Lower leg skin (tissue), 4 donors: ENCODE data around the gene TMEM115. TPM values are rescaled to one million over a fixed set of nuclear protein-coding genes. Genes with fewer than 3 reads are reported as not detected.

Experiments used
- DNase-seq, 2 donors: peaks; one replicate each; pipeline ENCODE4 v3.0.0-alpha.2; 2019; ENCODE audit warnings: low spot score in 2 of 2
- H3K4me3 ChIP-seq: fragments of 200-600 bp; sonication (generic); 2 replicates; pipeline ENCODE4 v1.5.1; 2017; ENCODE audit warnings: mild to moderate bottlenecking, low read depth; ENCODE audit not compliant: poor library complexity, severe bottlenecking
- CTCF ChIP-seq, 3 donors: fragments of 450-650 bp; IDR thresholded peaks; one replicate each; pipeline ENCODE4 v1.5.1; 2016; ENCODE audit warnings: antibody characterized with exemption in 3 of 3, mild to moderate bottlenecking in 3 of 3, moderate library complexity in 2 of 3
- POLR2A ChIP-seq, 2 donors: fragments of 450-650 bp; IDR thresholded peaks; one replicate each; pipeline ENCODE4 v1.6.1; 2016 to 2017; ENCODE audit warnings: antibody characterized with exemption in 2 of 2, mild to moderate bottlenecking in 1 of 2, moderate library complexity in 1 of 2
- WGBS, 2 donors: methylation state at CpG; one replicate each; pipeline ENCODE4 v1.1.5; 2018; 5-methylcytosine and 5-hydroxymethylcytosine counted together
- intact Hi-C: fragments of 100-400 bp; cut with DNase I; formaldehyde crosslinking; loops from one replicate; pipeline ENCODE4 v1.15.0; 2023; ENCODE audit warnings: low total_unique reads
- total RNA-seq, 4 donors: library from RNA; depleted of rRNA; stranded (reverse); fragments of >200 nt; gene quantifications; one replicate each; pipeline ENCODE4 v1.1.0, GENCODE V29; 2016

The TMEM115 gene
- total RNA-seq, 4 donors from 2014 or later, result 90.5 to 92.7 (median 92.4) TPM

- WGBS, 2 donors, result 76 to 79% methylated on average over 12 to 13 of the region's 13 CpGs
- no peak for TF ChIP-seq CTCF (IDR thresholded peaks at IDR 0.05)
- no peak for TF ChIP-seq POLR2A (IDR thresholded peaks at IDR 0.05)
- no peak for DNase-seq
- intact Hi-C loops, result no loop called here
- H3K4me3 ChIP-seq, result no peak overlapping the region
These were observed 16.3 kb downstream of the TMEM115 start for GRCh38 chr3:50342813-50343633.

GRCh38 chr3:50341996-50342650, 17.2 kb downstream of the TMEM115 start:
- WGBS, 2 donors, result 74 to 79% methylated on average over 13 of the region's 13 CpGs
- no peak overlapping the region for H3K4me3 ChIP-seq
- intact Hi-C loops, result no loop called here
- no peak for TF ChIP-seq CTCF (IDR thresholded peaks at IDR 0.05)
- no peak for TF ChIP-seq POLR2A (IDR thresholded peaks at IDR 0.05)
- no peak for DNase-seq

GRCh38 chr3:50341537-50341936, 17.8 kb downstream of the TMEM115 start:
- H3K4me3 ChIP-seq, result no peak overlapping the region
- intact Hi-C loops, result no loop called here
- WGBS, 2 donors, result 75 to 91% methylated on average over 9 of the region's 9 CpGs
- TF ChIP-seq POLR2A (IDR thresholded peaks at IDR 0.05), result no peak
- TF ChIP-seq CTCF (IDR thresholded peaks at IDR 0.05), result no peak
- DNase-seq, result no peak

GRCh38 chr3:50340448-50341329, 18.6 kb downstream of the TMEM115 start, which contains the start of gene RASSF1:
TSS of gene RASSF1 (minus strand) at chr3:50340836. CDS start at chr3:50340805, 31 bp downstream.
- intact Hi-C loops, result no loop called here
- 4 to 6% methylated on average over 34 to 50 of the region's 85 CpGs for WGBS, 2 donors
- peak within 1 kb of the TSS; percentile 26 for H3K4me3 ChIP-seq
- TF ChIP-seq CTCF (IDR thresholded peaks at IDR 0.05), result no peak
- TF ChIP-seq POLR2A (IDR thresholded peaks at IDR 0.05), result peak in 1 of 2 donors; percentile 16
- peak; percentile 81 to 96 for DNase-seq

GRCh38 chr3:50340147-50340447, 19.2 kb downstream of the TMEM115 start:
- TF ChIP-seq CTCF (IDR thresholded peaks at IDR 0.05), result no peak
- TF ChIP-seq POLR2A (IDR thresholded peaks at IDR 0.05), result no peak
- DNase-seq, result no peak
- WGBS, 2 donors, result 6 to 8% methylated on average over 5 to 9 of the region's 9 CpGs
- intact Hi-C loops, result no loop called here
- H3K4me3 ChIP-seq, result peak overlapping the region; percentile 26
